Measurements from ENCODE around the gene FOXP4.

FOXP4 gene

GRCh38 chr6:41530476-41530875, 15.7 kb upstream of the FOXP4 start:
- H3K9me2 ChIP-seq (ENCODE audit: low read depth, low read length), result no peaks in the 10 kb centered on the region
- no peak overlapping the region for H3K9ac ChIP-seq (ENCODE audit: low read length)
- no peak overlapping the region for H3K4me3 ChIP-seq (ENCODE audit: low read depth, low read length, poor library complexity, severe bottlenecking)
- no peak overlapping the region for H2AFZ ChIP-seq (ENCODE audit: low read length)
- H3K4me2 ChIP-seq (ENCODE audit: low read length), result no peak overlapping the region
- H3K36me3 ChIP-seq (ENCODE audit: insufficient read depth, low read length), result no peaks in the 10 kb centered on the region
- no peak overlapping the region for H3K27ac ChIP-seq (ENCODE audit: low read depth, low read length, poor library complexity, severe bottlenecking)
- no peaks in the 10 kb centered on the region for H3K27me3 ChIP-seq (ENCODE audit: insufficient read depth, low read length)
- no peak for TF ChIP-seq EZH2 (IDR thresholded peaks at IDR 0.05; ENCODE audit: borderline replicate concordance, low read length)
- no peak for TF ChIP-seq CTCF (IDR thresholded peaks at IDR 0.05; ENCODE audit: low read length)
- no peaks in the 10 kb centered on the region for H3K4me1 ChIP-seq (ENCODE audit: insufficient read depth, low read length, severe bottlenecking)
- H3F3A ChIP-seq (ENCODE audit: insufficient read depth, low read length), result no peaks in the 10 kb centered on the region
- H3K9me3 ChIP-seq (ENCODE audit: low read length), result no peaks in the 10 kb centered on the region
- no peaks in the 10 kb centered on the region for H3K79me2 ChIP-seq (ENCODE audit: insufficient read depth, low read length)
- H4K20me1 ChIP-seq (ENCODE audit: insufficient read depth, low read length), result no peaks in the 10 kb centered on the region

DNA sequence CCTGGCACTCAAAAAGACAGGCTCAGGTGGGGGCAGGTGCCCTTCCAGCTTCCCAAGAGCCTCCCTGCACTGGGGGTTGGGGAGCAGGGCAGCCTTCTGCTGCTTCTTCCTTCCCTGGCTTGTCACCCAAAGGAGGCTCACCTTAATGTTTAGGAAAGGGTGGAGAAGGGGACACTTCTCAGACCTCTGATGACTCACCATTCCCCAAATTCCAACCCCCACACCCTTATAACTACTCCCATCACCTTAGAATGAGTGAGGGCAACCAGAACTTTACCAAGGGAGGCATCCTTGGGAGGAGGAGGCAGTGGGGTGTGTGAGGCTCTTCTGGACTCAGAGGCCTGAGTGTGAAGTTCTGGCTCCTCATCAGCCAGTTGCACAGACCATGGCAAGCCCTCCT, 15.2 kb upstream of the FOXP4 start:
- Histone ChIP-seq H3K4me2 (ENCODE audit: low read length) (no peak overlapping the region), H3K4me1 (ENCODE audit: insufficient read depth, low read length, severe bottlenecking) (no peaks in the 10 kb centered on the region), H3K27me3 (ENCODE audit: insufficient read depth, low read length) (no peaks in the 10 kb centered on the region), H3K4me3 (ENCODE audit: low read depth, low read length, poor library complexity, severe bottlenecking) (no peak overlapping the region), H3K9me3 (ENCODE audit: low read length) (no peaks in the 10 kb centered on the region), H3K79me2 (ENCODE audit: insufficient read depth, low read length) (no peaks in the 10 kb centered on the region), H3K27ac (ENCODE audit: low read depth, low read length, poor library complexity, severe bottlenecking) (no peak overlapping the region), H3K36me3 (ENCODE audit: insufficient read depth, low read length) (no peaks in the 10 kb centered on the region), H3K9ac (ENCODE audit: low read length) (no peak overlapping the region), H4K20me1 (ENCODE audit: insufficient read depth, low read length) (no peaks in the 10 kb centered on the region), H3K9me2 (ENCODE audit: low read depth, low read length) (no peaks in the 10 kb centered on the region), H3F3A (ENCODE audit: insufficient read depth, low read length) (no peaks in the 10 kb centered on the region), H2AFZ (ENCODE audit: low read length) (no peak overlapping the region)
- TF ChIP-seq CTCF (IDR thresholded peaks at IDR 0.05; ENCODE audit: low read length), result no peak

- Histone ChIP-seq H3K79me2 (ENCODE audit: insufficient read depth, low read length) (no peaks in the 10 kb centered on the region), H3F3A (ENCODE audit: insufficient read depth, low read length) (no peaks in the 10 kb centered on the region), H2AFZ (ENCODE audit: low read length) (no peak overlapping the region), H3K9ac (ENCODE audit: low read length) (no peak overlapping the region), H3K4me2 (ENCODE audit: low read length) (no peak overlapping the region), H3K36me3 (ENCODE audit: insufficient read depth, low read length) (no peaks in the 10 kb centered on the region), H4K20me1 (ENCODE audit: insufficient read depth, low read length) (no peaks in the 10 kb centered on the region), H3K9me2 (ENCODE audit: low read depth, low read length) (no peaks in the 10 kb centered on the region), H3K9me3 (ENCODE audit: low read length) (no peaks in the 10 kb centered on the region), H3K4me3 (ENCODE audit: low read depth, low read length, poor library complexity, severe bottlenecking) (no peak overlapping the region), H3K4me1 (ENCODE audit: insufficient read depth, low read length, severe bottlenecking) (no peaks in the 10 kb centered on the region), H3K27ac (ENCODE audit: low read depth, low read length, poor library complexity, severe bottlenecking) (no peak overlapping the region), H3K27me3 (ENCODE audit: insufficient read depth, low read length) (no peaks in the 10 kb centered on the region)
- TF ChIP-seq EZH2 (IDR thresholded peaks at IDR 0.05; ENCODE audit: borderline replicate concordance, low read length), result no peak
- no peak for TF ChIP-seq CTCF (IDR thresholded peaks at IDR 0.05; ENCODE audit: low read length)
These were observed 14.3 kb upstream of the FOXP4 start for GRCh38 chr6:41531591-41532582.

Measured in OCI-LY1 (cell line).